Stimulated activated CD4-positive, alpha-beta T cell treated with anti-CD3 and anti-CD28 coated beads, Interleukin-15, amount 100 ng/mL, for 1 hour (primary cell): ENCODE results near the gene NFU1.
A peak's percentile ranks its signal among the peaks of the same experiment; 100 is the strongest.

Experiments used
- DNase-seq, 2 donors: peaks; one replicate each; pipeline ENCODE4 v3.0.0-alpha.2; 2020; ENCODE audit warnings: low read depth in 1 of 2, low spot score in 1 of 2

NFU1 gene

GRCh38 chr2:69436938-69437750 is at the start of gene NFU1:
Gene NFU1 (minus strand): TSS chr2:69437435. CDS start chr2:69437422, 13 bp downstream.
- peak; percentile 64 to 76 for DNase-seq

- no peak for DNase-seq
Measured at GRCh38 chr2:69483696-69484095, 46.5 kb upstream of the NFU1 start.

GRCh38 chr2:69483024-69483423 is 45.8 kb upstream of the NFU1 start:
- no peak for DNase-seq

- DNase-seq, result no peak
Measured at GRCh38 chr2:69482471-69482870, 45.2 kb upstream of the NFU1 start.

- no peak for DNase-seq
Measured at GRCh38 chr2:69481421-69481820, 44.2 kb upstream of the NFU1 start.

GRCh38 chr2:69477627-69478026 is 40.4 kb upstream of the NFU1 start:
- no peak for DNase-seq

- no peak for DNase-seq
Measured at GRCh38 chr2:69474688-69475087, 37.5 kb upstream of the NFU1 start.

GRCh38 chr2:69471793-69472192 is 34.6 kb upstream of the NFU1 start:
- DNase-seq, result no peak

- no peak for DNase-seq
Measured at GRCh38 chr2:69470911-69471310, 33.7 kb upstream of the NFU1 start.

GRCh38 chr2:69469784-69470183 is 32.5 kb upstream of the NFU1 start:
- no peak for DNase-seq

GRCh38 chr2:69469375-69469774 is 32.1 kb upstream of the NFU1 start:
- no peak for DNase-seq

- DNase-seq, result no peak
Measured at GRCh38 chr2:69466728-69467127, 29.5 kb upstream of the NFU1 start.

GRCh38 chr2:69465513-69466456 is 28.6 kb upstream of the NFU1 start:
- no peak for DNase-seq

- no peak for DNase-seq
Measured at GRCh38 chr2:69464575-69464974, 27.3 kb upstream of the NFU1 start.

- no peak for DNase-seq
Measured at GRCh38 chr2:69462780-69463179, 25.5 kb upstream of the NFU1 start.

- DNase-seq, result no peak
Measured at GRCh38 chr2:69461404-69461803, 24.2 kb upstream of the NFU1 start.

GRCh38 chr2:69459936-69460335 is 22.7 kb upstream of the NFU1 start:
- DNase-seq, result no peak

GRCh38 chr2:69456950-69457445 is 19.8 kb upstream of the NFU1 start:
- no peak for DNase-seq

- DNase-seq, result no peak
Measured at GRCh38 chr2:69456154-69456553, 18.9 kb upstream of the NFU1 start.

GRCh38 chr2:69454976-69455375 is 17.7 kb upstream of the NFU1 start:
- no peak for DNase-seq

- no peak for DNase-seq
Measured at GRCh38 chr2:69453475-69454129, 16.4 kb upstream of the NFU1 start.
